OCI-LY7 (cell line): ENCODE measurements around the gene LPIN2.

Experiments
- CTCF ChIP-seq: fragments of 200-600 bp; sonication (generic); conservative IDR thresholded peaks from 2 replicates; pipeline ENCODE4 v1.5.1; 2014; ENCODE audit warnings: mild to moderate bottlenecking, antibody characterized with exemption, low read length, moderate library complexity, mixed read lengths
- EZH2phosphoT487 ChIP-seq: fragments of 200-600 bp; sonication (generic); IDR thresholded peaks from 2 replicates; pipeline ENCODE4 v1.6.1; 2018; ENCODE audit warnings: low read depth, borderline replicate concordance, mild to moderate bottlenecking, mixed run types, antibody characterized with exemption, low read length, moderate library complexity, mixed read lengths

GRCh38 chr18:2984091-2984490 is 28.9 kb downstream of the LPIN2 start:
- no peak for TF ChIP-seq CTCF
- no peak for TF ChIP-seq EZH2phosphoT487
